K562 (cell line): Measurements from ENCODE around the gene UQCRH. TPM values are rescaled to one million over a fixed set of nuclear protein-coding genes. Genes with fewer than 3 reads are reported as not detected.

Experiments used
- CCNT2 ChIP-seq: IDR thresholded peaks from 2 replicates; pipeline ENCODE4 v1.6.1; 2011; ENCODE audit warnings: borderline replicate concordance, low read depth, mild to moderate bottlenecking, moderate library complexity, mixed read lengths, low read length; ENCODE audit not compliant: insufficient read length; ENCODE audit errors: extremely low read depth
- CXXC5 ChIP-seq: fragments of 250-450 bp; sonication (Bioruptor Pico); IDR thresholded peaks from 2 replicates; pipeline ENCODE4 v1.8.0; 2022; ENCODE audit warnings: inconsistent platforms, mild to moderate bottlenecking, moderate library complexity
- DACH1 ChIP-seq: fragments of 450-650 bp; IDR thresholded peaks from 2 replicates; pipeline ENCODE4 v1.6.1; 2018; ENCODE audit not compliant: partially characterized antibody
- FOXJ3 ChIP-seq: sonication (generic); formaldehyde crosslinking; IDR thresholded peaks from 2 replicates; pipeline ENCODE4 v1.4.0; 2020; ENCODE audit warnings: mild to moderate bottlenecking, missing genetic modification reagents
- GABPA ChIP-seq: fragments of 200-800 bp; sonication (Bioruptor generic); conservative IDR thresholded peaks from 2 replicates; pipeline ENCODE4 v1.6.1; 2016; ENCODE audit warnings: low read depth, missing genetic modification characterization, missing compliant biosample characterization
- HNRNPH1 ChIP-seq: fragments of 200-400 bp; formaldehyde crosslinking; optimal IDR thresholded peaks from 2 replicates; pipeline ENCODE3; 2017; ENCODE audit warnings: low read depth, mild to moderate bottlenecking, low read length, moderate library complexity
- MCM5 ChIP-seq: fragments of 450-650 bp; IDR thresholded peaks from 2 replicates; pipeline ENCODE4 v1.6.1; 2016; ENCODE audit warnings: low read depth
- NFIC ChIP-seq: fragments of 450-650 bp; IDR thresholded peaks from 2 replicates; pipeline ENCODE4 v1.6.1; 2017; ENCODE audit warnings: mild to moderate bottlenecking, inconsistent platforms
- OTX1 ChIP-seq: fragments of 450-650 bp; formaldehyde crosslinking; IDR thresholded peaks from 2 replicates; pipeline ENCODE4 v1.4.0; 2022; ENCODE audit warnings: mild to moderate bottlenecking
- PCBP1 ChIP-seq: fragments of 200-400 bp; formaldehyde crosslinking; IDR thresholded peaks from 2 replicates; pipeline ENCODE4 v1.6.1; 2018; ENCODE audit warnings: mild to moderate bottlenecking, low read depth, low read length; ENCODE audit not compliant: poor library complexity, severe bottlenecking
- TCF7L2 ChIP-seq: fragments of 150-350 bp; IDR thresholded peaks from 2 replicates; pipeline ENCODE4 v1.6.1; 2016; ENCODE audit warnings: low read depth, mild to moderate bottlenecking, low read length, moderate library complexity
- TEAD2 ChIP-seq: fragments of 450-650 bp; IDR thresholded peaks from 2 replicates; pipeline ENCODE4 v1.6.1; 2016; ENCODE audit warnings: missing genetic modification characterization, control low read depth, missing compliant biosample characterization
- ZBTB7A ChIP-seq: IDR thresholded peaks from 2 replicates; pipeline ENCODE4 v1.6.1; 2011; ENCODE audit warnings: low read depth, mild to moderate bottlenecking, low read length, moderate library complexity, borderline replicate concordance; ENCODE audit not compliant: control insufficient read depth
- polyA plus RNA-seq, 8 experiments: library from polyadenylated mRNA; depleted of rRNA in 4 of 8; stranded (reverse) in 5 of 8; unstranded in 3 of 8; fragments of >200 nt; fragmentation: Nextera tagmentation in 2 of 8; fragmentation: Illumina TruSeq in 1 of 8; extraction: Ambion mirVana in 2 of 8; extraction: Trizol in 1 of 8; gene quantifications; 2 replicates each; pipeline versions ENCODE4 v1.2.1 to v1.2.3, GENCODE V29; 2011 to 2014; ENCODE audit warnings: inconsistent platforms in 1 of 8, missing spikeins in 1 of 8
- total RNA-seq, 7 experiments: library from RNA; depleted of rRNA in 6 of 7; stranded (reverse); fragments of >200 nt in 6 of 7; fragmentation: Illumina TruSeq in 2 of 7; extraction: Trizol in 2 of 7; gene quantifications; 2 replicates each; pipeline versions ENCODE4 v1.2.1 to v1.2.3, GENCODE V29; 2011 to 2021; ENCODE audit warnings: low replicate concordance in 1 of 7
- TF ChIP-seq, protein P1 (sequence below), 2 experiments: fragments of 150-350 bp in 1 of 2; IDR thresholded peaks; 2 replicates each; pipeline ENCODE4 v1.6.1; 2012 to 2016; ENCODE audit warnings: low read depth in 2 of 2, low read length in 2 of 2, mild to moderate bottlenecking in 1 of 2, moderate library complexity in 1 of 2
- TF ChIP-seq, protein P2 (sequence below): sonication (generic); formaldehyde crosslinking; IDR thresholded peaks from 2 replicates; pipeline ENCODE4 v1.8.0; 2022; ENCODE audit warnings: mild to moderate bottlenecking, missing genetic modification reagents
- TF ChIP-seq, protein P3 (sequence below): fragments of 250-450 bp; sonication (Bioruptor Pico); IDR thresholded peaks from 2 replicates; pipeline ENCODE4 v1.8.0; 2021; ENCODE audit warnings: borderline replicate concordance, mild to moderate bottlenecking, moderate library complexity; ENCODE audit not compliant: poor library complexity, severe bottlenecking
- TF ChIP-seq, protein P4 (sequence below): sonication (generic); formaldehyde crosslinking; IDR thresholded peaks from 2 replicates; pipeline ENCODE4 v1.8.0; 2023; ENCODE audit warnings: mild to moderate bottlenecking, missing genetic modification reagents

The UQCRH gene
- total and polyA plus RNA-seq, 9 of the 15 experiments (the other 6 are each of a cell fraction or from before 2014, with no cell fraction given), result 1,267 to 5,184 (median 2,410) TPM

DNA sequence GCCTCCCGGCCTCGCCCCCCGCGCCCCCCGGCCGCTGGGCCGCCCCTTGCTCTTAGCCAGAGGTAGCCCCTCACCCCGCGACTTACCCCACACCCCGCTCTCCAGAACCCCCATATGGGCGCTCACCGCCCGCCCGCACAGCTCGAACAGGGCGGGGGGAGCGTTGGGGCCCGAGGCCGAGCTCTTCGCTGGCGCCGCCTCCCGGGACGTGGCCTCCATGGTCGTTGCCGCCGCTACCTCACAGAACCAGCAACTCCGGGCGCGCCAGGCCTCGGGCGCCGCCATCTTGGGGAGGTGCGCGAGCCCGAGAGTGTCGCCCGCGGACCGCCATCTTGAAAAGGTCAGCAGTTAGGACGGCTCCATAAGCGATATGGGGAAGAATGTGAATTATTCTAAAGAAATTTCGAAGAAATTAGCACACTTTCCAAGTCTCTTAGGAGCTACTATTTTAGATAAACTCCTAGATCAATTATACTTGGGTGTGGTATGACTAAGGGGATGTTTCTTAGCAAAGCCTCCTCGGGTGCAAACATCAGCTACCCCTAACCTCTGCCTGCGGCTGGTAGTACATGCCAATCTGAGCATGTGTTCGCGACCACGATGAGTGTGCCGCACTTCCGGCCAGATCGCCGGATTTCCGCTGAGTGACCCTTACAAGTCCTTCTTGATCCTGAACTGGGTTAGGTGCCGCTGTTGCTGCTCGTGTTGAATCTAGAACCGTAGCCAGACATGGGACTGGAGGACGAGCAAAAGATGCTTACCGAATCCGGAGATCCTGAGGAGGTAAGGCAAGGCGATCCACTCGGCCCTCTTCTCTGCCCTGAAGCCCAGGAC, at the start of gene UQCRH, which contains the start of gene LRRC41 (continued):
- TF ChIP-seq, protein P1, sequence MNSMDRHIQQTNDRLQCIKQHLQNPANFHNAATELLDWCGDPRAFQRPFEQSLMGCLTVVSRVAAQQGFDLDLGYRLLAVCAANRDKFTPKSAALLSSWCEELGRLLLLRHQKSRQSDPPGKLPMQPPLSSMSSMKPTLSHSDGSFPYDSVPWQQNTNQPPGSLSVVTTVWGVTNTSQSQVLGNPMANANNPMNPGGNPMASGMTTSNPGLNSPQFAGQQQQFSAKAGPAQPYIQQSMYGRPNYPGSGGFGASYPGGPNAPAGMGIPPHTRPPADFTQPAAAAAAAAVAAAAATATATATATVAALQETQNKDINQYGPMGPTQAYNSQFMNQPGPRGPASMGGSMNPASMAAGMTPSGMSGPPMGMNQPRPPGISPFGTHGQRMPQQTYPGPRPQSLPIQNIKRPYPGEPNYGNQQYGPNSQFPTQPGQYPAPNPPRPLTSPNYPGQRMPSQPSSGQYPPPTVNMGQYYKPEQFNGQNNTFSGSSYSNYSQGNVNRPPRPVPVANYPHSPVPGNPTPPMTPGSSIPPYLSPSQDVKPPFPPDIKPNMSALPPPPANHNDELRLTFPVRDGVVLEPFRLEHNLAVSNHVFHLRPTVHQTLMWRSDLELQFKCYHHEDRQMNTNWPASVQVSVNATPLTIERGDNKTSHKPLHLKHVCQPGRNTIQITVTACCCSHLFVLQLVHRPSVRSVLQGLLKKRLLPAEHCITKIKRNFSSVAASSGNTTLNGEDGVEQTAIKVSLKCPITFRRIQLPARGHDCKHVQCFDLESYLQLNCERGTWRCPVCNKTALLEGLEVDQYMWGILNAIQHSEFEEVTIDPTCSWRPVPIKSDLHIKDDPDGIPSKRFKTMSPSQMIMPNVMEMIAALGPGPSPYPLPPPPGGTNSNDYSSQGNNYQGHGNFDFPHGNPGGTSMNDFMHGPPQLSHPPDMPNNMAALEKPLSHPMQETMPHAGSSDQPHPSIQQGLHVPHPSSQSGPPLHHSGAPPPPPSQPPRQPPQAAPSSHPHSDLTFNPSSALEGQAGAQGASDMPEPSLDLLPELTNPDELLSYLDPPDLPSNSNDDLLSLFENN (IDR thresholded peaks at IDR 0.05; ENCODE audit: low read depth in 2 of 2, low read length in 2 of 2), result peak in 1 of 2 experiments; percentile 72; a peak in 1 of 4 replicates
- TF ChIP-seq HNRNPH1 (no peak), CCNT2 (peak; percentile 89), GABPA (peak; percentile 98), NFIC (peak; percentile 49), OTX1 (0 out of 2 replicates have a peak, but pooled peaks have one; percentile 49), MCM5 (no peak), CXXC5 (CRISPR knock-in tag) (peak; percentile 79), TEAD2 (tag) (no peak), DACH1 (no peak), PCBP1 (peak; percentile 78), TCF7L2 (peak; percentile 95), FOXJ3 (CRISPR knock-in tag) (no peak), ZBTB7A (no peak; the same call in 1 of the 2 replicates)
- TF ChIP-seq, protein P2, sequence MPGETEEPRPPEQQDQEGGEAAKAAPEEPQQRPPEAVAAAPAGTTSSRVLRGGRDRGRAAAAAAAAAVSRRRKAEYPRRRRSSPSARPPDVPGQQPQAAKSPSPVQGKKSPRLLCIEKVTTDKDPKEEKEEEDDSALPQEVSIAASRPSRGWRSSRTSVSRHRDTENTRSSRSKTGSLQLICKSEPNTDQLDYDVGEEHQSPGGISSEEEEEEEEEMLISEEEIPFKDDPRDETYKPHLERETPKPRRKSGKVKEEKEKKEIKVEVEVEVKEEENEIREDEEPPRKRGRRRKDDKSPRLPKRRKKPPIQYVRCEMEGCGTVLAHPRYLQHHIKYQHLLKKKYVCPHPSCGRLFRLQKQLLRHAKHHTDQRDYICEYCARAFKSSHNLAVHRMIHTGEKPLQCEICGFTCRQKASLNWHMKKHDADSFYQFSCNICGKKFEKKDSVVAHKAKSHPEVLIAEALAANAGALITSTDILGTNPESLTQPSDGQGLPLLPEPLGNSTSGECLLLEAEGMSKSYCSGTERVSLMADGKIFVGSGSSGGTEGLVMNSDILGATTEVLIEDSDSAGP (CRISPR knock-in tag), result 0 out of 2 replicates have a peak, but pooled peaks have one; percentile 75
- TF ChIP-seq, protein P3, sequence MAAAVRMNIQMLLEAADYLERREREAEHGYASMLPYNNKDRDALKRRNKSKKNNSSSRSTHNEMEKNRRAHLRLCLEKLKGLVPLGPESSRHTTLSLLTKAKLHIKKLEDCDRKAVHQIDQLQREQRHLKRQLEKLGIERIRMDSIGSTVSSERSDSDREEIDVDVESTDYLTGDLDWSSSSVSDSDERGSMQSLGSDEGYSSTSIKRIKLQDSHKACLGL (CRISPR knock-in tag), result peak; percentile 76
- TF ChIP-seq, protein P4, sequence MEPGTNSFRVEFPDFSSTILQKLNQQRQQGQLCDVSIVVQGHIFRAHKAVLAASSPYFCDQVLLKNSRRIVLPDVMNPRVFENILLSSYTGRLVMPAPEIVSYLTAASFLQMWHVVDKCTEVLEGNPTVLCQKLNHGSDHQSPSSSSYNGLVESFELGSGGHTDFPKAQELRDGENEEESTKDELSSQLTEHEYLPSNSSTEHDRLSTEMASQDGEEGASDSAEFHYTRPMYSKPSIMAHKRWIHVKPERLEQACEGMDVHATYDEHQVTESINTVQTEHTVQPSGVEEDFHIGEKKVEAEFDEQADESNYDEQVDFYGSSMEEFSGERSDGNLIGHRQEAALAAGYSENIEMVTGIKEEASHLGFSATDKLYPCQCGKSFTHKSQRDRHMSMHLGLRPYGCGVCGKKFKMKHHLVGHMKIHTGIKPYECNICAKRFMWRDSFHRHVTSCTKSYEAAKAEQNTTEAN (CRISPR knock-in tag), result peak; percentile 30
